ENCODE results near the gene ICOSLG. TPM values are rescaled to one million over a fixed set of nuclear protein-coding genes. Genes with fewer than 3 reads are reported as not detected.

ICOSLG gene
- total RNA-seq, 5 donors from 2014 or later (not counting 1 experiment from before 2014, with no cell fraction given) = 7.9 to 16.7 (median 10.1) TPM

DNA sequence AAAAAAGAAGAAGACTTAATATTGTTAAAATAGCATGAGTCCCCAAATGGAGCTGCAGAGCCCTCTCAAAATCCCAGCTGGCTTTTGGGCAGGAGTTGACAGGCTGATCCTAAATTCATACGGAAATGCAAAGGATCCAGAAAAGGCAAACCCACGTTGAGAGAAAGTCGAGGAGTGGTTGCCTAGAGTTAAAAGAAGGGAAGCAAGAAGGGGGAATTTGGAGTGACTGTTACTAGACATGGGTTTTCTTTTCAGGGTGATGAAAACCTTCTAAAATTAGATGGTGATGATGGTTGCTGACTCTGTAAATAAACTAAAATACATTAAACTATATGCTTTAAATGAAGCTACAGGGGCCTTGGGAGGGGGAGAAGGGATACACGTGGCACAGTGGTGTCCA lies 19.3 kb upstream of the ICOSLG start:
- no peak for ATAC-seq (replicated peaks in 1 of 4)
- POLR2A ChIA-PET = no interaction called here

DNA sequence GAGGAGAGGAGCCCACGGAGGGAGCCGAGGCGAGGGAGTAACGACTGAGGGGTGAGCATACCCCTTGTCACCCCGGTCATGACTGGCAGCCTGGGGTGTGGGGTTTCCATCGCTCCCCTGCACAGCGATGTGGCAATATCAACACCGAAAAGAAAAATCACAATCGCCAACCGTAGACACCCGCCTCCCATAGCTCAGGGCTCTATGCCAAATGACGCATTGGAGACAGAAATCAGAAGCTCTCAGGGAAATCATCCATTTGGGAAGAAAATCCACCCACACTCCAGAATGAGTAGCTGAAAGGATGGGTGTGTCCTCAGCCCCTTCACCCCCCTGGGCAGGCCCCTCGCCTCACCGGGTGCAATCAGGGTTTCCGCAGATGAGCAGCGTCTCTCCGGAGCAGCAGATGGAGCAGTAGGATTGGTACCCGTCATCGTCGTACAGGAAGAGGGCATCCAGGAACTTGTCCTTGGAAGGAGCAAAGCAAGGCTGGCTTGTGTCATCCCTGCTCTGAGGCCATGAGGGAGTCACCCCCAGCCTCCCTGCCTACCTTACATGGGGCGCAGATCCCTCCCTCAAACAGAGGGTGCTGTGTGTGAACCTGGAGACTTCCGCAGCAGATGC lies 18.5 kb upstream of the ICOSLG start:
- H3K27ac Mint-ChIP-seq = no peak overlapping the region
- Histone ChIP-seq H3K4me3 (ENCODE audit: control insufficient read depth in 1 of 2, extremely low read depth in 1 of 2, low read length in 1 of 2) (no peak overlapping the region), H3K4me1 (ENCODE audit: control insufficient read depth in 1 of 2, extremely low read depth in 1 of 2, insufficient read depth in 2 of 2, low read length in 2 of 2) (no peaks in the 10 kb centered on the region), H3K9me3 (no peaks in the 10 kb centered on the region), H3K27ac (ENCODE audit: low read length) (no peak overlapping the region), H3K36me3 (ENCODE audit: control insufficient read depth in 2 of 2, extremely low read depth in 1 of 2, insufficient read depth in 1 of 2, low read length in 1 of 2) (no peaks in the 10 kb centered on the region), H3K27me3 (replicated peaks in 1 of 2; ENCODE audit: control insufficient read depth in 2 of 2, extremely low read depth in 1 of 2, insufficient read depth in 2 of 2, low read length in 1 of 2) (peaks cover 0 to 27% of the 10 kb centered on the region in 2 experiments)
- no peaks in the 10 kb centered on the region for H3K36me3 Mint-ChIP-seq
- ChIA-PET CTCF (no interaction called here), POLR2A (no interaction called here)
- H3K4me3 Mint-ChIP-seq = no peak overlapping the region
- peaks cover 0 to 3% of the 10 kb centered on the region in 2 donors for H3K27me3 Mint-ChIP-seq
- 93% methylated on average over 18 of the region's 22 CpGs for WGBS (ENCODE audit: insufficient coverage)
- H3K4me1 Mint-ChIP-seq = peaks cover 0 to 1% (median 0%) of the 10 kb centered on the region in 3 donors
- H3K9me3 Mint-ChIP-seq = no peaks in the 10 kb centered on the region
- no peak for DNase-seq
- ATAC-seq (replicated peaks in 1 of 4) = no peak

More for the DNA sequence above, 19.3 kb upstream of the ICOSLG start:
- Mint-ChIP-seq H3K27me3 (no peaks in the 10 kb centered on the region), H3K4me3 (no peak overlapping the region), H3K4me1 (no peaks in the 10 kb centered on the region), H3K36me3 (no peaks in the 10 kb centered on the region), H3K9me3 (no peaks in the 10 kb centered on the region), H3K27ac (no peak overlapping the region)
- WGBS (ENCODE audit: insufficient coverage) = 100% methylated on average over 1 of the region's 4 CpGs
- DNase-seq = no peak
- CTCF ChIA-PET = interaction anchor here in 1 of 2 donors (0.6 kb wide), 1 partner anchor 154 kb away, joined by 3 read pairs; no protein-coding TSS in a partner anchor
- H3K36me3 ChIP-seq (ENCODE audit: control insufficient read depth in 2 of 2, extremely low read depth in 1 of 2, insufficient read depth in 1 of 2, low read length in 1 of 2) = no peaks in the 10 kb centered on the region
- no peaks in the 10 kb centered on the region for H3K4me1 ChIP-seq (ENCODE audit: control insufficient read depth in 1 of 2, extremely low read depth in 1 of 2, insufficient read depth in 2 of 2, low read length in 2 of 2)
- peaks cover 0 to 23% of the 10 kb centered on the region in 2 experiments for H3K27me3 ChIP-seq (replicated peaks in 1 of 2; ENCODE audit: control insufficient read depth in 2 of 2, extremely low read depth in 1 of 2, insufficient read depth in 2 of 2, low read length in 1 of 2)
- H3K4me3 ChIP-seq (ENCODE audit: control insufficient read depth in 1 of 2, extremely low read depth in 1 of 2, low read length in 1 of 2) = no peak overlapping the region
- no peaks in the 10 kb centered on the region for H3K9me3 ChIP-seq
- H3K27ac ChIP-seq (ENCODE audit: low read length) = no peak overlapping the region

DNA sequence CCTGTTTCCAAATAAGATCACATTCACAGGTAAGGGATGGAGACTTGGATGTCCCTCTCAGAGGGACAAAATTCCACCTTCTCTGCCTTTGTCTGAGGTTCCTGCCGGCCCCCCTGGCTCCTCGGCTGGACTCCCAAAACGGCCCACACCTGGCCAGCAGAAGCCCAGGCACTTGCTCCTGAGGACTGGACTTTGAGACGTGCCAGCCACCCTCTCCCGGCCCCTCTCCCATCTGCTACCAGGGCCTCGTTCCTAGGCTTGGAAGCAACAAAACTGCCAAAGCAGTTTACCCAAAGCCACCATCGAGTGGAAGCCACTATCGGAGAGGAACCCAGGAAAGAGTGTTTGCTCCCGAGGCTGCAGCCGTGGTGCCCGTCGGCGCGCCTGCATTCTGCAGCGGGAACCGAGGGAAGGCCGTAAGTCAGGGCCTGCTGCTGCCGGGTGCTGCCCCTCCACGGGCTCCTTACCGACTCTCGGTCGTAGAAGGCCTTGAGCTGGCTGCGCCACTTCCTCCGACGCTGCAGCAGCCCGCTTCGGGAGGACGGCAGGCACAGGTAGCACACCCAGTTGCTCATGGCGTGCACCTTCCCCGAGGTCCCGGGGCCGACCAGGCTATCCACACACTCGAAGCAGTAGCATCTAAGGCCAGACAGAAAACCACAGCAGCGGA lies 17.4 kb upstream of the ICOSLG start:
- 91% methylated on average over 33 of the region's 34 CpGs for WGBS (ENCODE audit: insufficient coverage)
- Histone ChIP-seq H3K4me1 (ENCODE audit: control insufficient read depth in 1 of 2, extremely low read depth in 1 of 2, insufficient read depth in 2 of 2, low read length in 2 of 2) (no peaks in the 10 kb centered on the region), H3K27me3 (replicated peaks in 1 of 2; ENCODE audit: control insufficient read depth in 2 of 2, extremely low read depth in 1 of 2, insufficient read depth in 2 of 2, low read length in 1 of 2) (peaks cover 0 to 31% of the 10 kb centered on the region in 2 experiments), H3K4me3 (ENCODE audit: control insufficient read depth in 1 of 2, extremely low read depth in 1 of 2, low read length in 1 of 2) (no peak overlapping the region), H3K27ac (ENCODE audit: low read length) (no peak overlapping the region), H3K36me3 (ENCODE audit: control insufficient read depth in 2 of 2, extremely low read depth in 1 of 2, insufficient read depth in 1 of 2, low read length in 1 of 2) (no peaks in the 10 kb centered on the region), H3K9me3 (no peaks in the 10 kb centered on the region)
- CTCF ChIA-PET = interaction anchor here in 1 of 2 donors (0.6 kb wide), 1 partner anchor 309 kb away, joined by 4 read pairs; no protein-coding TSS in a partner anchor
- POLR2A ChIA-PET = no interaction called here
- Mint-ChIP-seq H3K27me3 (peaks cover 0 to 3% of the 10 kb centered on the region in 2 donors), H3K36me3 (no peaks in the 10 kb centered on the region), H3K4me1 (peaks cover 0 to 1% (median 0%) of the 10 kb centered on the region in 3 donors), H3K27ac (no peak overlapping the region), H3K9me3 (no peaks in the 10 kb centered on the region), H3K4me3 (no peak overlapping the region)
- no peak for DNase-seq
- ATAC-seq (replicated peaks in 1 of 4) = no peak

DNA sequence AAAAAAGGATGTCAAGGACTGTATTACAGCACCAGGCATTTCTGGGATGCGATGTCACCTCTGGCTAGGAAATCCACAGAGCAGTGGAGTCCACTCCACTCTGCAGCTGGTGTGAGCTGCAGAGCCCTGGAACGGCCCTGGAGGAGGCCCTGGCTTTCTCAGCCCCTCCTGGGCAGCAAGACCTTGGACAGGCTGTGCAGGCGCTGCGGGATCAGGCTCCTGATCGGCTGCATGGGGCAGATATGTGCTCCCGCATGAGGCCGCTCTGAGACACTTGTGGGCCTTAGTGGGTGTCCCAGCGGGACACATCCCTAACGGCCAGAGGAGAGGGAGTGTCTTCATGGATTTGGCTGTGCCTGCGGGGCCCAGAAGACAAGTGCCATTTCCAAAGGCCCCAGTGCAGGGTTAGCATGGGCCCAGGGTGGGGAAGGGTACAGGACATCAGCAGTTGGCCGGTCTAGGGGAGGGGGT lies 14.8 kb upstream of the ICOSLG start:
- Histone ChIP-seq H3K4me1 (ENCODE audit: control insufficient read depth in 1 of 2, extremely low read depth in 1 of 2, insufficient read depth in 2 of 2, low read length in 2 of 2) (no peaks in the 10 kb centered on the region), H3K27me3 (replicated peaks in 1 of 2; ENCODE audit: control insufficient read depth in 2 of 2, extremely low read depth in 1 of 2, insufficient read depth in 2 of 2, low read length in 1 of 2) (peaks cover 0 to 26% of the 10 kb centered on the region in 2 experiments), H3K4me3 (ENCODE audit: control insufficient read depth in 1 of 2, extremely low read depth in 1 of 2, low read length in 1 of 2) (no peak overlapping the region), H3K36me3 (ENCODE audit: control insufficient read depth in 2 of 2, extremely low read depth in 1 of 2, insufficient read depth in 1 of 2, low read length in 1 of 2) (no peaks in the 10 kb centered on the region), H3K27ac (ENCODE audit: low read length) (no peak overlapping the region), H3K9me3 (no peaks in the 10 kb centered on the region)
- H3K4me1 Mint-ChIP-seq = peaks cover 0 to 1% (median 0%) of the 10 kb centered on the region in 3 donors
- ATAC-seq (replicated peaks in 1 of 4) = no peak
- 92% methylated on average over 11 of the region's 11 CpGs for WGBS (ENCODE audit: insufficient coverage)
- no peak overlapping the region for H3K4me3 Mint-ChIP-seq
- peaks cover 0 to 3% of the 10 kb centered on the region in 2 donors for H3K27me3 Mint-ChIP-seq
- H3K36me3 Mint-ChIP-seq = no peaks in the 10 kb centered on the region
- ChIA-PET CTCF (no interaction called here), POLR2A (no interaction called here)
- no peak overlapping the region for H3K27ac Mint-ChIP-seq
- DNase-seq = peak in 1 of 35 experiments; percentile 9
- H3K9me3 Mint-ChIP-seq = no peaks in the 10 kb centered on the region

DNA sequence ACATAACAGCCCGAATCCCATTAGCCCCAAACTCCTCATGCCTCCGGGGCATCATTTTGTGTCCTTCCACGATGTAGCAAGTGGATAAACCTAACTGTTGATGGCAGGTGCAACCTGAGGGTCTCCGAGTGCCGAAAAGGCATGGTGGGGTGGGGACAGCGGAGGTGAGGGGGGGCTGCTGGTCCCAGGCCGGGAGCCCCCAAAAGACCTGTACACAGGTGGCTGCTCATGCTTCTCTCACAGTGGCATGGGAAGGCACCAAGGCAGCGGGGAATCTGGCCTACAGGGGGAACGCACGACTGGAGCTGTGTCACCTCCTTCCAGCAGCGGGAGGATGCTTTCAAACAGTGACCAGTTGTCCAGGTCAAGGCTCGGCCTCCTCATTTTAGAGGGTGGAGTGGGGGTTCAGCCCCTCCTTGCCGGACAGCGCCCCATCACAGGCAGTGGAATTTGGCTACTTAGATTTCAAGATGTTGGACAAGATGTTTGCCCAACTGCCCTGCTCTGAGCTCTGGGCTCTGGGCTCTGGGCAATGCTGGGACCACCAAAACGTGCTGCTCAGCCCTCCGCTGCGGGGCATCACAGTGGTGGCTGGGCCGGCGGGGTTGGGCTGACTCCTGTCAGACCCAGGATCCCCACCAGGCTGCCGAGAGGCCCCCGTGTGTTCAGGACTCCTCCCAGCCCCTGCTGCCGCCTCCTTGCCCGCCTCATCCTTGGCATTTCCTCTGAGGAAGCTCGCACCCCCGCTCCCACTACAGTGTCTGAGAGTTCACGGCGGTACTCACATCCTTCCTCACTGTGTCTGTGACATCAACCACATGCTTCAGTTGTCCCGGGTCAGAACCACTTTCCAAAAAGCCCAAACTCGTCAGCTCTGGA lies 13.3 kb upstream of the ICOSLG start:
- Mint-ChIP-seq H3K4me1 (peaks cover 0 to 1% (median 0%) of the 10 kb centered on the region in 3 donors), H3K27ac (no peak overlapping the region), H3K27me3 (peaks cover 0 to 3% of the 10 kb centered on the region in 2 donors), H3K36me3 (no peaks in the 10 kb centered on the region), H3K9me3 (no peaks in the 10 kb centered on the region), H3K4me3 (no peak overlapping the region)
- no peaks in the 10 kb centered on the region for H3K36me3 ChIP-seq (ENCODE audit: control insufficient read depth in 2 of 2, extremely low read depth in 1 of 2, insufficient read depth in 1 of 2, low read length in 1 of 2)
- H3K9me3 ChIP-seq = no peaks in the 10 kb centered on the region
- CTCF ChIA-PET = no interaction called here
- H3K4me1 ChIP-seq (ENCODE audit: control insufficient read depth in 1 of 2, extremely low read depth in 1 of 2, insufficient read depth in 2 of 2, low read length in 2 of 2) = no peaks in the 10 kb centered on the region
- no peak overlapping the region for H3K4me3 ChIP-seq (ENCODE audit: control insufficient read depth in 1 of 2, extremely low read depth in 1 of 2, low read length in 1 of 2)
- ATAC-seq (replicated peaks in 1 of 4) (no peak), DNase-seq (peak in 1 of 35 experiments; percentile 11)
- POLR2A ChIA-PET = no interaction called here
- no peak overlapping the region for H3K27ac ChIP-seq (ENCODE audit: low read length)
- WGBS (ENCODE audit: insufficient coverage) = 60% methylated on average over 26 of the region's 29 CpGs
- H3K27me3 ChIP-seq (replicated peaks in 1 of 2; ENCODE audit: control insufficient read depth in 2 of 2, extremely low read depth in 1 of 2, insufficient read depth in 2 of 2, low read length in 1 of 2) = peaks cover 0 to 26% of the 10 kb centered on the region in 2 experiments
